ENCODE data around the gene ARHGAP27. TPM values are rescaled to one million over a fixed set of nuclear protein-coding genes. Genes with fewer than 3 reads are reported as not detected.
"Not testable (repeated sequence)": the region's sequence is repeated elsewhere in the genome, so short reads cannot be mapped to it uniquely, and the experiment has no call there.

ARHGAP27 gene
- total and polyA plus RNA-seq, 2 of the 4 experiments (the other 2 are of a cell fraction): under 0.01 to 0.89 TPM

DNA sequence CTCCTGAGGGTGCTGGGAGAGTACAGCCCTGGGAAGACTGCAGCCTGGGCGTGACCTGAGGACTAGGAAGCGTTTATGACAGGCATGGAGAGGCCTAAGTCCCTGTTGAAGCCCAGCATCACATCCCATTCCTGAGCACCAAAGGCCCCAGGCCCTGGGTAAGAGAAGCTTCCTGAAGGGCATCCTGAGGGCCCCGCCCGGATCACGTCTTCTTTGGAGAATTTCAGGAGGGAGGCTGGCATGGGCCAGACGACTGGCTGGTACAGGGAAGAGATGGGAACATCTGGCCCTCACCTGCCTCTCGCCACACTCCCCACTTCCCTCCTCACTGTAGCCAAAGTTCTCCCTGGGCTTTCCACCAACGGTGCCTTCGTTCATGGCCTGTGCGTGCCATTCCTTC, 11.6 kb upstream of the ARHGAP27 start:
- H3K36me3 ChIP-seq (ENCODE audit: control insufficient read depth, insufficient read depth, low read length): peaks cover 13% of the 10 kb centered on the region
- H3K9me3 ChIP-seq (ENCODE audit: control insufficient read depth, insufficient read depth, low read length); in situ Hi-C loops (cut with MboI; ENCODE audit: low sequenced_read_pairs); H3K14ac ChIP-seq (replicated peaks; ENCODE audit: low read depth, low read length); CTCF ChIA-PET; H4K20me1 ChIP-seq (ENCODE audit: insufficient read depth, low read length); H3K27ac ChIP-seq (ENCODE audit: insufficient read depth, low read length); H3K4me3 ChIP-seq (ENCODE audit: insufficient read depth, low read depth, low read length); H2AK5ac ChIP-seq (ENCODE audit: low read depth, low read length); H4K5ac ChIP-seq (ENCODE audit: low read depth, low read length); H4K8ac ChIP-seq (ENCODE audit: low read depth in 2 of 2, low read length in 2 of 2); H2AFZ ChIP-seq (replicated peaks; ENCODE audit: low read length, poor library complexity); H3K18ac ChIP-seq (ENCODE audit: low read depth, low read length); H2BK120ac ChIP-seq (ENCODE audit: low read depth, low read length); H3K23ac ChIP-seq (ENCODE audit: low read depth, low read length); H3K9me1 ChIP-seq (ENCODE audit: insufficient read depth, low read length); H2AK9ac ChIP-seq (replicated peaks; ENCODE audit: low read depth, low read length, poor library complexity); H3K79me1 ChIP-seq (ENCODE audit: low read depth in 1 of 2, low read length in 2 of 2); BruUV-seq (replicated peaks); ATAC-seq (ENCODE audit: low read depth); H3K4me1 ChIP-seq (ENCODE audit: control insufficient read depth, insufficient read depth, low read length); POLR2A ChIA-PET (ENCODE audit: unreplicated experiment); H3K56ac ChIP-seq (ENCODE audit: extremely low read depth, insufficient read depth, low read length); H4K91ac ChIP-seq (ENCODE audit: insufficient read depth, low read depth, low read length); H2BK5ac ChIP-seq (ENCODE audit: low read depth, low read length, poor library complexity, severe bottlenecking); DNase-seq; intact Hi-C loops (cut with micrococcal nuclease); H3K4me2 ChIP-seq (ENCODE audit: low read depth, low read length); dilution Hi-C loops (cut with HindIII; ENCODE audit: low sequenced_read_pairs, unreplicated experiment); H3K4ac ChIP-seq (ENCODE audit: low read depth, low read length); H2BK20ac ChIP-seq (ENCODE audit: low read depth, low read length); H2BK15ac ChIP-seq (ENCODE audit: low read depth, low read length); H3K27me3 ChIP-seq (ENCODE audit: control insufficient read depth, insufficient read depth, low read length); H3K9ac ChIP-seq (ENCODE audit: low read depth, low read length): not testable (repeated sequence)
- WGBS, 2 experiments (ENCODE audit: extremely low coverage in 2 of 2, insufficient read length in 1 of 2): no CpG with 5 or more reads among the region's 10 CpGs

DNA sequence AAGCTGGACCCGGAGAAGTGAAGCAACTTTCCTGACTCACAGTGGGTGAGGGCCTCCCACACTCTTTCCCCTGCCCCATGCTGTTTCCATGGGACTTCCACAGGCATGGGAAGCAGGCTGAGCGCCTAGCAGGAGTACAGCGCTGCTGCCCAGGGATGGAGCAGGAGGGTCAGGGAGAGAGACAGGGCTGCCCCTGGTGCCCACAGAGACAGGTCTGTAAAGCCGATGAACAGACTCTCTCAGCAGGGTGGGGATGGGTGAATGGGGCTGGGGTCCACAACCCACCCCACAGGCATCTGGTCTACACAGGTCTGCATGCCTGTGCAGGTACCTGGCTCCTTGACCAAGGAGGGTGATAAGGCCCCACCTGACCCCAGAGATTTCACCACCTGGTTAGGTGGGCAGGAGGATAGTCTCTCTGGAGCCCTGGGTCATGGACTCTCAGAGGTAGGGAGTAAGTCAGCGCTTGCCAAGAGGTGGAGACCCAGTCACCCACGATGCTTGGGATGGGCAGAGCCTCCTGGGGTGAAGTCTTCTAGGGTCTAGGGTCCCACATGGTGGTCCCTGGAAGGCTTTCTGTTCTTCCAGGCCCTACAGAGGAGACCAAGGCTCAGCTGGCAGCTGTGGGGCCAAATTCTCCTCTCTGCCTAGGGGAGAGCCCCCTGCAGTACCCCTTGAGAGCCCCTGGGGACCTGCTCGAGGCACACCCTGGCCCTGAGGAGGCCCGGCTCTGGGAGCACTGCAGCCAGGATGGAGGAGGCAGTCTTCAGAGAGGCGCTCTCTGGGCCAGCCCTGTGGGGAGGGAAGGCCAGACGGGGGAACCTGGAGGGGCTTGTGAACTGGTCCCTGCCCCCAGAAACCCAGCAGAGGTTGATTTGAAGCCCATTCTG, 10.9 kb upstream of the ARHGAP27 start:
- in situ Hi-C loops (cut with MboI; ENCODE audit: low sequenced_read_pairs); H3K9me3 ChIP-seq (ENCODE audit: control insufficient read depth, insufficient read depth, low read length); H4K5ac ChIP-seq (ENCODE audit: low read depth, low read length); CTCF ChIA-PET; H2BK20ac ChIP-seq (ENCODE audit: low read depth, low read length); POLR2A ChIA-PET (ENCODE audit: unreplicated experiment); dilution Hi-C loops (cut with HindIII; ENCODE audit: low sequenced_read_pairs, unreplicated experiment); H3K27ac ChIP-seq (ENCODE audit: insufficient read depth, low read length); H3K9me1 ChIP-seq (ENCODE audit: insufficient read depth, low read length); H2BK15ac ChIP-seq (ENCODE audit: low read depth, low read length); H4K20me1 ChIP-seq (ENCODE audit: insufficient read depth, low read length); H2BK120ac ChIP-seq (ENCODE audit: low read depth, low read length); BruUV-seq (replicated peaks); DNase-seq; ATAC-seq (ENCODE audit: low read depth); H3K79me1 ChIP-seq (ENCODE audit: low read depth in 1 of 2, low read length in 2 of 2); H2BK5ac ChIP-seq (ENCODE audit: low read depth, low read length, poor library complexity, severe bottlenecking); H3K4ac ChIP-seq (ENCODE audit: low read depth, low read length); H3K14ac ChIP-seq (replicated peaks; ENCODE audit: low read depth, low read length); H3K4me3 ChIP-seq (ENCODE audit: insufficient read depth, low read depth, low read length); H2AK9ac ChIP-seq (replicated peaks; ENCODE audit: low read depth, low read length, poor library complexity); H3K56ac ChIP-seq (ENCODE audit: extremely low read depth, insufficient read depth, low read length); H3K9ac ChIP-seq (ENCODE audit: low read depth, low read length); H3K4me1 ChIP-seq (ENCODE audit: control insufficient read depth, insufficient read depth, low read length); H3K18ac ChIP-seq (ENCODE audit: low read depth, low read length); H3K23ac ChIP-seq (ENCODE audit: low read depth, low read length); H2AK5ac ChIP-seq (ENCODE audit: low read depth, low read length); H3K4me2 ChIP-seq (ENCODE audit: low read depth, low read length); H2AFZ ChIP-seq (replicated peaks; ENCODE audit: low read length, poor library complexity); H4K8ac ChIP-seq (ENCODE audit: low read depth in 2 of 2, low read length in 2 of 2); H3K27me3 ChIP-seq (ENCODE audit: control insufficient read depth, insufficient read depth, low read length); H4K91ac ChIP-seq (ENCODE audit: insufficient read depth, low read depth, low read length); intact Hi-C loops (cut with micrococcal nuclease): not testable (repeated sequence)
- peaks cover 15% of the 10 kb centered on the region for H3K36me3 ChIP-seq (ENCODE audit: control insufficient read depth, insufficient read depth, low read length)
- WGBS, 2 experiments (ENCODE audit: extremely low coverage in 2 of 2, insufficient read length in 1 of 2): no CpG with 5 or more reads among the region's 10 CpGs

Data from IMR-90 (cell line).